IPS DF 19.7 (cell line): ENCODE results near the gene HBM.
"Not testable (repeated sequence)": the region's sequence is repeated elsewhere in the genome, so short reads cannot be mapped to it uniquely, and the experiment has no call there.

ENCODE experiments used
- DNase-seq: peaks from one replicate; pipeline ENCODE4 v3.0.0-alpha.2; 2013; ENCODE audit warnings: low read depth, low spot score

HBM gene

GRCh38 chr16:185213-185612, 19.4 kb downstream of the HBM start:
- DNase-seq = no peak

DNA sequence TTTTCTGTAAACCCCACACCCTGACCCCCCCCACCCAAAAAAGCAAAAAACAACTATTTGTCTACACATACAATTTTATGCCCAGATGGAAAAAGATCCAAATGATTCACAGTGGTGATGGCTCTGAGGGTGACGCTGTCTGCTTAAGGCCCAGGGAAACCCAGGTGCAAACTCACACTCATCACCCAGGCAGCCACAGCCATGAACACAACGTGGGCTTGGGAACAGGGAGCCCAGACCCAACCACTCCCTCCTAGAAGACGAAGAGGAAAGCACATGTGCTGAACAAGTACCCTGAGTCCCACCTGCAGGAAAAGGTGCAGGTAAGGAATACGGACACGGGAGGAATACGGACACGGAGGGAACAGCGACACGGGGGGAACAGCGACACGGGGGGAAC, 19.9 kb downstream of the HBM start:
- DNase-seq = no peak

- DNase-seq = no peak
Observed at GRCh38 chr16:187330-187729, 21.6 kb downstream of the HBM start.

- no peak for DNase-seq
Observed at GRCh38 chr16:188674-189073, 22.9 kb downstream of the HBM start.

DNA sequence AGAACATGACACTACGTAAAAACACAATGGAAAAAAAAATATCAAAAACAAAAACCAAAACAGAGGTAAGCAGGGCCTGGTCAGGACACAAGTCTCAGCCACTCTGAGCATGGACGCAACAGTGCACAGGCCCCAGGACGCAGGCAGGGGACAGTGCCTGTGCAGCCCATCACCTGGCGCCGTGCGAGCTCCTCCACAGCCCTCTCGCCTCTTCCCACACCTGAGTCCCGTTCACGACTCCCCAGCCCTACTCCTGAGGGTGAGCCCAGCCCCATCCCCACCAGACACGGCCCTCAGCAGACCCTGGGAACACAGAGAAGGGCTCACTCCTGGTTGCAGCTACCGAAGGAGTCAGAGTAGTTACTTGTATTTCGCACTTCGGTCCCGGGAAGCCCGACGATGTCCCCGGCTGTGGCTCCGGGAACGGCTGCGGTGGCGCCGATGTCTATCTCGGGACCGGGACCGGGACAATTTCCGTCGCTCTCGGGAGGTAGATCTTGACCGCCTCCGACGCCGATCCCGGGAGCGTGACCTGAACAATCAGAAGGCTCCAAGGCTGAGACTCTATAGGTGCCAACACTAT, 23.9 kb downstream of the HBM start:
- no peak for DNase-seq

DNA sequence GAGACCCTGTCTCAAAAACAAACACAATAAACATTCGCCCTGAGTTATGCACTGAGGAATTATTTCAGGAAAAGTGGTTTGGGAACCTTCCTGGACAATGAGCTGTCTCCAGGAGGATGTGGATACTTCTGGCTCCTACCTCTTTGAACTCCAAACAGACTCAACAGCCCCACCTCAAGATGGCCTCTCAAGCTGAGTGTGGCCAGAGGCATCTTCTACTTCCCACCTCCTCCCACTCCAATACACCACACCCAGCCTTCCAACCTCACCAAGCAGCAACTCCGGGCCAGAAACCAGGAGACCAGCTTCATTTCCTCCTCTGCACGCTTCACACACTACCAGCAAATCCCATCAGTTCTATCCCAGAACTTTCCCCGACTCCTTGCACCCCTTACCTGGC, 26.1 kb downstream of the HBM start:
- DNase-seq = no peak

DNA sequence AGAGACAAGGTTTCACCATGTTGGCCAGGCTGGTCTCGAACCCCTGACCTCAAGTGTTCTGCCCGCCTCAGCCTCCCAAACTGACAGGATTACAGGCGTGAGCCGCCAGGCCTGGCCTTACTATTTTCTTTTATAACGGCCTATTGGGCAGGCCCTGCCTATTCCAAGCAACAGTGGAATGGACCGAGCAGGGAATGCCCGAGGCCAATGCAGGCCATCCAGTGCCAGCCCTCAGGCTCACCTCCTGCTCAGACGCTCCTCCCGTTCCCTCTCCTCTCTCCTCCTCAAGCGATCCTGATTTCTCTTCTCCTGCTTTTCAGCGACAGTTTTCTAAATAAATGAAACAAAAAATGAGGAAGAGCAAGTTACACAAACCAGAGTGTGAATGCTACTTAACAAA, 26.9 kb downstream of the HBM start:
- no peak for DNase-seq

DNA sequence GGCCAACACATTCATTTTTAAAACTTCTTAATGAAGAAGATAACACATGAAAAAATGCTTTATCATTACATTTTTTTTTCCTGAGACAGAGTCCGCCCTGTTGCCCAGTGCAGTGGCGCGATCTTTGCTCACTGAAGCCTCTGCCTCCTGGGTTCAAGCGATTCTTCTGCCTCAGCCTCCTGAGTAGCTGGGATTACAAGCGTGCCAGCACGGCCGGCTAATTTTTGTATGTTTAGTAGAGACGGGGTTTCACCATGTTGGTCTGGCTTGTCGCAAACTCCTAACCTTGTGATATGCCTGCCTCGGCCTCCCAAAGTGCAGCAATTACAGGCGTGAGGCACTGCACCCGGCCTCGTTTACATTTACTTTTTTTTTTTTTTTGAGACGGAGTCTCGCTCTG, 27.7 kb downstream of the HBM start:
- no peak for DNase-seq

DNA sequence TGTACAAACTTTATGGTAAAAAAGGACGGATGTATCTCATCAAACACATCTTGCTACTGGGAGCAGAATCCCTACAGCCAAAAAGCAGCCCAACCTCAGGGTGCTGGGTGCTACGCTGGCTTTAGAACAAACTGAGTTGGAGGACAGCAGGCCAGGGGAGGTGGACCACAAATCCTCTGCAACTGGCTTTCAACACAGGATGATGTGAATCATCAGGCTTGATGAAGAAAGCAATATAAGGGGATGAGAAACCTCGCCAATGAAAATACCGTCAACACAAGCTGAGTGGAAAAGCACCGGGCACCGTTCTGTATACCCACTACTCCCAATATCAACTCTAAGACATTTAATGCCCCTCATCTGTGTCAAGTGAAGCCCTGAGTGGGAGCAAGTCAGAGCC, 28.7 kb downstream of the HBM start:
- no peak for DNase-seq

GRCh38 chr16:200388-200787, 34.6 kb downstream of the HBM start:
- DNase-seq = no peak

- no peak for DNase-seq
Observed at GRCh38 chr16:203246-203645, 37.5 kb downstream of the HBM start.

DNA sequence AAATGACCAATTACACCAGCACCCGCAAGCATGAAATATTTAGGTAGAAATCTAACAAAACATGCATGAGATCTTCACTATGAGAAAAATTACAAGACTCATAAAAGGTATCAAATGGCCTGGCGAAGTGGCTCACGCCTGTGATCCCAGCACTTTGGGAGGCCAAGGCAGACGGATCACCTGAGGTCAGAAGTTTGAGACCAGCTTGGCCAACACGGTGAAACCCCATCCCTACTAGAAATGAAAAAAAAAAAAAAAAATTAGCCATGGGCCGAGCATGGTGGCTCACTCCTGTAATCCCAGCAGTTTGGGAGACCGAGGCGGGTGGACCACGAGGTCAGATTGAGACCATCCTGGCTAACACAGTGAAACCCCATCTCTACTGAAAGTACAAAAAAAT, 38.3 kb downstream of the HBM start:
- not testable (repeated sequence) for DNase-seq

DNA sequence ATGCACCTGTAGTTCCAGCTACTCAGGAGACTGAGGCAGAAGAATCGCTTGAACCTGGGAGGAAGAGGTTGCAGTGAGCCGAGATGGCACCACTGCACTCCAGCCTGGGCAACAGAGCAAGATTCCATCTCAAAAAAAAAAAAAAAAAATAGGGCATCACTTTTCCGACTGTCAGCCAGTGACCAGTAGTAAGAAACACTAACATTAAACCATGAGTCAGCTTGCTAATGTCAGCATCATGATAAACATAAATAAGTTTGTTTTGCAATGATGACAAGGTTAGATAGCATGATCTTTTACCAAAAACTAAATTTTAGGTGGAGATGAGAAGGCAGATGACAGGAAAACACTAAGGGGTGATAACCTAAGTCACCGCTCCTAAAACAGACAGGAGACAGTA, 43.6 kb downstream of the HBM start:
- not testable (repeated sequence) for DNase-seq

DNA sequence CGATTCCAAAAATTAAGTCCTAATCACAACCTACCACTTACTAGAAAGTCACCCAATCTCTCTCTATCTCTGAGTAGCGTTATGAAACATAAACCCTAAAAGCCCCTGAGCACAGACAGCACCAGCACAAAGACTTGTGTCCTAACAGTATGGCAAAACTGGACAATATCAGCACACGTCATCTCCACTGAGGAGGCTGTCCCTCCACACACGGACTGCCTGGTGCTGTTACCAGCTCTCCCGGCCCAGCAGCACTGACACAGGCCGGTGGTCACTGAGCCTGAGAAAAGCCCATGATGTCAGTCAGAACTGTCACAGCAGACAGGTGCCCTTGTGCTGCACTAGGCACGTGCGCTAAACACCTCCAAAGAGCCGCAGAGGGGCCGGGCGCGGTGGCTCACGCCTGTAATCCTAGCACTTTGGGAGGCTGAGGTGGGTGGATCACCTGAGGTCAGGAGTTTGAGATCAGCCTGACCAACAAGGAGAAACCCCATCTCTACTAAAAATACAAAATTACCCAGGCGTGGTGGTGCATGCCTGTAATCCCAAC, 45.9 kb downstream of the HBM start:
- not testable (repeated sequence) for DNase-seq

- DNase-seq = no peak
Observed at GRCh38 chr16:212999-213398, 47.2 kb downstream of the HBM start.
